HG02642 (cell line): Measurements from ENCODE around the gene ATAT1.
"Not testable (repeated sequence)": the region's sequence is repeated elsewhere in the genome, so short reads cannot be mapped to it uniquely, and the experiment has no call there.

Source experiments
- ATAC-seq: cut with Tn5 transposase; IDR thresholded peaks from one replicate; pipeline ENCODE4 v1.9.1; 2021; ENCODE audit warnings: mild to moderate bottlenecking; ENCODE audit not compliant: unreplicated experiment, poor library complexity

The ATAT1 gene

DNA sequence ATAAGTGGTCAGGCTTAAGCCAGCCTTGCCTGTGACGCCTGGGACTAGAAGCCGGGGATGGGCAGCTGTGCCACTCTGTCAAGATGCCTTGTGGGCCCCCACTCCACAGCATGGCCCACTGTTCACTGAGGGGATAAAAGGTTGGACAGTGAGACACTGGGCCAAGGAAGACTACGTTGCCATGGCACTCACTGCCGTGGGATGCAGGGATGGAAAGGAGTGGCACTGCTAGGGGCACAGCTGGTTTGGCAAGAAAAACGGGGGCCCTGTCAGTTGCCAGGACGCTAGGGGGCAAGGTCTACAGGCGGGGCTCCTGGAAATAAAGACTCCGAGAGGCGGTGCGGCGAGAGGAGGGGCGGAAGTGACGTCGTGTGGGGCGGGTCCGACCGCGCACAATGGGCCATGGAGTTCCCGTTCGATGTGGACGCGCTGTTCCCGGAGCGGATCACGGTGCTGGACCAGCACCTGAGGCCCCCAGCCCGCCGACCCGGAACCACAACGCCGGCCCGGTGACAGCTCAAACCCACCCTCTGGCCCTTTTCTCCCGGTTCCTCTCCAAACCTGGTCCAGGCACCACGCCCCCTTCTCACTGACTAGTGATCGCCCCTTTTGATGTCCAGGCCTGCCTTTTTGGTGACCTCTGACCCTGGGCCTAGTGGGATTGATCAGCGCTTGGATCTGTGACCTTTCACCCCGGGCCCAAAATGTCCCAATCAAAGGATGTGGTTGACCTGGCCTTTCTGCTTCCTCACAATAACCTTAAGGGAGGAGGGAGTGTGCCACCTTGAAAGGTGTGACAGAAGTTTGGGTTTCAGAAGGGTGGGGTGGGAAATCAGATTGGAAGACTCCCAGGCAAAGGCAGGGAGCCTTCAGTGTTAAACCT, at the start of gene ATAT1:
TSS of gene ATAT1 (plus strand) at position 391 of the 883 bp plus-strand sequence.
- peak; percentile 90 for ATAC-seq

DNA sequence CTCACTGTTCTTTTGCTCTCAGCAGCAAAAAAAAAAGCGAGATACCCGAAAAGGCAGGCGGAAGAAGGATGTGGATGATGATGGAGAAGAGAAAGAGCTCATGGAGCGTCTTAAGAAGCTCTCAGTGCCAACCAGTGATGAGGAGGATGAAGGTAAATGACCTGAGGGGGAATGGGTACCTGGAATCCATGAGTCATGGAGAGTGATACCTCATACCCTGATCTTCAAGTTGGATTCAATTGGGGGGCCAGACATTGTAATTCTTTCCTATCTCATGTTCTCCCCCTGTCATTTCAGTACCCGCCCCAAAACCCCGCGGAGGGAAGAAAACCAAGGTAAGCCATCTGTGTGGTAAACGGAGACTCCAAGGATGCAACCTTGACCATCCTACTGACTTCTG, 48.6 kb upstream of the ATAT1 start:
- ATAC-seq, result no peak

DNA sequence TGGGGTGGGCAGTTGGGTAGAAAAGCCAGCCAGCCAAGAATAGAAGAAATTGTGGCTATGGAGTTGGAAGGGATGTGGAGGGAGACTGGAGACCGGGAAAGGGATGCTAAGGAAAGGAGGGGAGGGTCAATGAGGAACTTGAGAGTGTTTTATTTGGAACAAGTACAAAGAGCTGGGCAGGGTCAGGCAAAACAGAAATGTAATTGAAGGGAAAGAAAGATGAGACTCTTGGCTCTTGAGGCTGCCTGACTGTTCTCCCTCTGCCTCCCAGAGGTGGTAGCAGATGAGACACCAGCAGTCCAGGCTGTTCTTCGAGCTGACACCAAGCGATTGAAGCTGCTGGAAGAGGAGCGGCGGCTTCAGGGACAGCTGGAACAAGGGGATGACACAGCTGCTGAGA, 42.8 kb upstream of the ATAT1 start:
- ATAC-seq, result no peak

DNA sequence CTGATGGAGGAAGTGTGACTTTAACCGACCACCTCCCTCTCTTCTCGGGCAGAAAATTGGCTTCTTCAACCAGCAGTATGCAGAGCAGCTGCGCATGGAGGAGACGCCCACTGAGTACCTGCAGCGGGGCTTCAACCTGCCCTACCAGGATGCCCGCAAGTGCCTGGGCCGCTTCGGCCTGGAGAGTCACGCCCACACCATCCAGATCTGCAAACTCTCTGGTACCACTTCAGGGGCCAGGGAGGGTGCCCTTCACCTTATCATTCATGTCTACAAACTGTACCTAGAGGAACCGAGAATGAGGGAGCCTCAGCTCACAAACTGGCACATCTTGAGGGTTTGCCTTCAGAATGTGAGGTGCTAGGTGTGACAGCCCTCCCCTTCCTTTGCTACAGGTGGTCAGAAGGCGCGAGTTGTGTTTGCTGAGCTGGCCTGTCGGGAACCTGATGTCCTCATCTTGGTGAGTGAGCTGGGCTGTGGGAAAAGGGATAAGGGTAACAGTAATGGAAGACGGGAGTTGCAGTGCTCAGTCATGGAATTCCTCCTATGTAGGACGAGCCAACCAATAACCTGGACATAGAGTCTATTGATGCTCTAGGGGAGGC, 36.8 kb upstream of the ATAT1 start:
- ATAC-seq, result no peak

DNA sequence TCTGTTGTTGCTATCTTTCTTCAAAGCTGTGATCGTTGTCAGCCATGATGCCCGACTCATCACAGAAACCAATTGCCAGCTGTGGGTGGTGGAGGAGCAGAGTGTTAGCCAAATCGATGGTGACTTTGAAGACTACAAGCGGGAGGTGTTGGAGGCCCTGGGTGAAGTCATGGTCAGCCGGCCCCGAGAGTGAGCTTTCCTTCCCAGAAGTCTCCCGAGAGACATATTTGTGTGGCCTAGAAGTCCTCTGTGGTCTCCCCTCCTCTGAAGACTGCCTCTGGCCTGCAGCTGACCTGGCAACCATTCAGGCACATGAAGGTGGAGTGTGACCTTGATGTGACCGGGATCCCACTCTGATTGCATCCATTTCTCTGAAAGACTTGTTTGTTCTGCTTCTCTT, 36.2 kb upstream of the ATAT1 start:
- no peak for ATAC-seq

DNA sequence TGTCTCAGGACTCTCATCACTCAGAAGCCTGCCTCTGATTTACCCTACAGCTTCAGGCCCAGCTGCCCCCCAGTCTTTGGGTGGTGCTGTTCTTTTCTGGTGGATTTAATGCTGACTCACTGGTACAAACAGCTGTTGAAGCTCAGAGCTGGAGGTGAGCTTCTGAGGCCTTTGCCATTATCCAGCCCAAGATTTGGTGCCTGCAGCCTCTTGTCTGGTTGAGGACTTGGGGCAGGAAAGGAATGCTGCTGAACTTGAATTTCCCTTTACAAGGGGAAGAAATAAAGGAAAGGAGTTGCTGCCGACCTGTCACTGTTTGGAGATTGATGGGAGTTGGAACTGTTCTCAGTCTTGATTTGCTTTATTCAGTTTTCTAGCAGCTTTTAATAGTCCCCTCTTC, 35.7 kb upstream of the ATAT1 start:
- no peak for ATAC-seq

DNA sequence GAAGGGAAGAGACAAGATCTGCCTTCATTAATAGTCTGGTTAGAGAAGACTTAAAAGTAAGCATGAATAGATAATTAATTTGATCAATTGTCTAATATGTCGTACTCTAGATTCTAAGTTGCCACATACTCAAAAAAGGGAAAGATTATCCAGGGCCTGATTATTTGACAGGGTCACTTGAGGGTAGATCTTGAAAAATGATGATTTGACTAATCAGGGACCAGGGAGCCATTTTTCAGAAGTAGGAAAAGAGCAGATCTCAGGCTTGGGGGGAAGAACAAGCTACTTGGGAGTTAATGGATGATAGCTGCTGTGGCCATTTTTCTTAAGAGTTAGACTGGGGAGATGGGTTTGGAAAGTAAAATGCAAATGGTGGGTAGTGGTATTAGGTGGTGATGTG, 34.4 kb upstream of the ATAT1 start:
- no peak for ATAC-seq

DNA sequence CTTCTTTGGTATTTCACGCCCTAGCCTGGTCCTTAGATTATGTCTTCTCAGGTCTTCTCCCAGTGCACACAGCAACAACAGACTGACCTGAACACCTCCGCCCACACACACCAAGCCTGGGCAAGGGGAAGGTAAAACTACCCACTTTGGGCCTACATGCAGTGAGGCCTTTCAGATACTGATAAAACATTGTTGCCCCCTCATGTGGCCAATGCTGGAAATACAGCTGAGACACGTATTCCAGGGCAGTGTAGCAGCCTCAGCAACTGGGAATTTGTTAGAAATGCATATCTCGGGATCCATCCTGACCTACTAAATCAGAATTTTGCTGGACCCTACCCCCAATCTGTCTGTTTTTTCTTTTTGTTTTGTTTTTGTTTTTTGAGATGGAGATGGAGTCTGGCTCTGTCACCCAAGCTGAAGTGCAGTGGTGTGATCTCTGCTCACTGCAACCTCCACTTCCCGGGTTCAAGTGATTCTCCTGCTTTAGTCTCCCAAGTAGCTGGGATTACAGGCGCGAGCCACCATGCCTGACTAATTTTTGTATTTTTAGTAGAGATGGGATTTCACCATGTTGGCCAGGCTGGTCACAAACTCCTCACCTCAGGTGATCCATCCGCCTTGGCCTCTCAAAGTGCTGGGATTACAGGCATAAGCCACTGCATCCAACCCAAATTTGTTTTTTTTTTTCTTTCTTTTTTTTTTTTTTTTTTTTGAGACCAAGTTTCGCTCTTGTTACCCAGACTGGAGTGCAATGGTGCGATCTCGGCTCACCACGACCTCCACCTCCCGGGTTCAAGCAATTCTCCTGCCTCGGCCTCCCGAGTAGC, 29.1 kb upstream of the ATAT1 start:
- not testable (repeated sequence) for ATAC-seq

DNA sequence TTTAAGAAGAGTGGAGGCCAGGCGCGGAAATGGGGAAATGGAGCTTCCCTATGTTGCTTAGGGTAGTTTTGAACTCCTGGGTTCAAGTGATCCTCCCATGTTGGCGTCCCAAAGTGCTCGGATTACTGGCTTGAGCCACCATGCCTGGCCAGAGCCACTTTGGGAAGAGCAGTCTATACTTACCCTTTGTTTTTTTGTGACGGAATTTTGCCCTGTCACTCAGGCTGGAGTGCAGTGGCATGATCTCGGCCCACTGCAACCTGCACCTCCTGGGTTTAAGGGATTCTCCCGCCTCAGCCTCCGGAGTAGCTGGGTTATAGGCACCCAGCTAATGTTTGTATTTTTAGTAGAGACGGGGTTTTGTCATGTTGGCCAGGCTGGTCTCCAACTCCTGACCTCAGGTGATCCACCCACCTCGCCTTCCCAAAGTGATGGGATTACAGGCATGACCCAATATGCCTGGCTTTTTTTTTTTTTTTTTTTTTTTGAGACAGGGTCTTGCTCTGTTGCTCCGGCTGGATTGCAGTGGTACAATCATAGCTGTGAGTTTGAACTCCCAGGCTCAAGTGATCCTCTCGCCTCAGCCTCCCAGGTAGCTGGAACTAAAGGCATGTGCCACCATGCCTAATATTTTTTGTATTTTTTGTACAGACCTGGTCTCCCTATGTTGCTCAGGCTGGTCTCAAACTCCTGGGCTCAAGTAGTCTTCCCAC, 27.6 kb upstream of the ATAT1 start:
- ATAC-seq, result no peak

DNA sequence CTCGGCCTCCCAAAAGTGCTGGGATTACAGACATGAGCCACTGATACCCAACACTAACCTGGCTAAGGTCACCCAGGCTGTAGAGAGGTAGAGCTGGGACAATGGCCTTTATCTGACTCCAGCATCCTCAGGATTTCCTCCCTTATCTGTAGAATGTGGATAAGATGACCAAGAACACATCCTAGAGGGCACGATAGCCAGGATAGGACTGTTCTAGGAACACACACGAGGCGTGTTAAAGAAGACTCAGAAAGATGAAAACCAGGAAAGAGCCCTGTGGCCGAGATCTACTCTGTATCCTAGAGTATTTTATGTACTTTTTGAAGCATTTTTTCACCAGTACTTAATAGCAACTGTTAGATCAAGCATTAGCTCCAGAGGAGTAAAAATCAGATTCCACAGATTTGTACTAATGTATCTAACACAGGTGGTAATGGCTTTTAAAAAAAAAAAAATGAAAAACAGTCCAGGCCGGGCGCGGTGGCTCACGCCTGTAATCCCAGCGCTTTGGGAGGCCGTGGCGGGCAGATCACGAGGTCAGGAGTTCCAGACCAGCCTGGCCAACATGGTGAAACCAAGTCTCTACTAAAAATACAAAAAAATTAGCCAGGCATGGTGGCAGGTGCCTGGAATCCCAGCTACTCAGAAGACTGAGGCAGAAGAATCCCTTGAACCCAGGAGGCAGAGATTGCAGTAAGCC, 26.9 kb upstream of the ATAT1 start:
- no peak for ATAC-seq

DNA sequence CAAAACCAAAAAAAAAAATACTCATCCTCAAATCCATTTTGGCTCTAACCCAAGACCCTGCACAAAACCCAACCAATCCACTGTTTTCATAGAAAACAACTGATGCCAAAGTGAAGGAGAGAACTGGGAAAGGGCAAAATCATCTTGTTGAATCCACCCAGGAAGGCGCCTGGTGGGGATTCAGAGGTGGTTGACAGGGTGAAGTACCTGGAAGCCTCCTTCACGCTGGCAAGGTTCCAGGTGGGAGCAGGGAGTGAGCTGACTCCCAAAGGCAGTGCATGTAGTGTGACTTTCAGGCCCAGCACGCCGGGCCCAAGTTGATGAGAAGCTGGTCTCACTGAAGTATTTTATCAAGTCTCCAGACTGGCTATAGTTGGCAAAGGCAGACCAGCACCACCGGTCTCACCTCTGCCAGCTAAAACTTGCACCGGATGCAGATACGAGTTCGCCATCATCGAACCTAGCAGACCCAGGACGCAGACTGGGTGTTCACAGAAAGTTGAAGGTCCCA, 26.2 kb upstream of the ATAT1 start:
- ATAC-seq, result no peak

DNA sequence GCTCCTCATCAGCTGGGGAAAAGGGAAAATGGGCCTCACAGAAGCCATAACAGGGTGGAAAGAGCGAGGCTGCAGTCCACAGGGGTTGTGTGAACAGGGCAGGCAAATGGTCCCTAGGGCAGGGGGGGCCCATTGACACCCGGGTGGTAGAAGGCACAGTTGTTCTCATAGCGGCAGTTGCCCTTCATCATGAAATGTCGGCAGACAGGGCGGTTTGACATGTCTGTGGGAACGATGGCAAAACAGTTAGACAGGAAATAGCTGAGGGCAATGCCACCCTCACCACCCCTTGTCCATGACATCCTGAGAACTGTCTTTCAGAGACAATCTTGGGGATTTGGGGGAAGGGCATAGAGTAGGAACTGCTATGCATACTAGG, 25.2 kb upstream of the ATAT1 start:
- no peak for ATAC-seq

DNA sequence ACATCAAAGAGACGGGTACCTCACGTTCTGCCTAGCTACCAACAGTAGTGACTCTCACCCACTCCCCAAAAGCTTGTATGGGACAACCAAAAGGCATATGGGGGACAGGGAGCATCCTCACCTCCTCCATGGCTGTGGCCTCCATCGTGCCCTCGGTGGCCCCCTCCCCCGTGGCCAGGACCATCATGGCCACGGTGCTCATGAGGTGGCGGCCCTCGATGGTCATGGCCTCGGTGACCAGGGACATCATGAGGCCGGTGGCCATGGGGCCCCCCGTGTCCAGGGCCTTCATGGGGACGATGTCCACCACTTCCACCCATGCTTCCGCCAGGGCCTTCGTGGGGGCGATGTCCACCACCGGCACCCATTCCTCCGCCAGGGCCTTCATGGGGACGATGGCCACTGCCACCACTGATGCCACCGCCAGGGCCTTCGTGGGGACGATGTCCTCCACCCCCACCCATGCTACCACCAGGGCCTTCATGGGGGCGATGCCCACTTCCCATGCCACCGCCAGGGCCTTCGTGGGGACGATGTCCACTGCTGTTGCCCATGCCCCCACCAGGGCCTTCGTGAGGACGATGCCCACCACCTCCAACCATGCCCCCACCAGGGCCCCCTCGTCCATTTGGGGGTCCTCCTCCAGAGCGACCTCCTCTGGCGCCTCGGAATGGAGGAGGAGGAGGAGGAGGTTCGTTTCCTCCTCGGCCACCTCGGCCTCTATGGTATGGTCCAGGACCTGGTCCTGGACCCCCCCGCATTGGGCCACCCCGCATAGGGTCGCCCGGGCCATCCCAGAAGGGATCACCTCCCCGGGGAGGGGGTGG, 24.6 kb upstream of the ATAT1 start:
- no peak for ATAC-seq

DNA sequence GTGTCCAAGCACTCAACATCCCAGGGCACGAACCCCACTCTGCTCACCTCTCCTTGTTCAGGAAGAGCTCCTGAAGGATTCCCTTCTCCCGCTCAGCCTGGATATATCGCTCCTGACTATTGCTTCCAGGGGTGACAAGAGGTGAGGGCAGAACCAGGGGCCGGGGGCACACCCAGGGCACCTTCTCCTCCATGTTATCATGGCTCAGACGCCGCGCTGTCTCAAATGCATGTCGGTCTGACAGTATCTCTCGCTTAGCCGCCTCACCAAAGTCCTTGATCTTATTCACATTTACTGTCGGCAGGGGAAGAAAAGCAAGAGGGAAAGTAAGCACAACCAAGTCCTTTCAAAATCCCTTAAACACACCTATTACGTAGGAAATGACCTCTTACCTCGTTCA, 22.7 kb upstream of the ATAT1 start:
- no peak for ATAC-seq

DNA sequence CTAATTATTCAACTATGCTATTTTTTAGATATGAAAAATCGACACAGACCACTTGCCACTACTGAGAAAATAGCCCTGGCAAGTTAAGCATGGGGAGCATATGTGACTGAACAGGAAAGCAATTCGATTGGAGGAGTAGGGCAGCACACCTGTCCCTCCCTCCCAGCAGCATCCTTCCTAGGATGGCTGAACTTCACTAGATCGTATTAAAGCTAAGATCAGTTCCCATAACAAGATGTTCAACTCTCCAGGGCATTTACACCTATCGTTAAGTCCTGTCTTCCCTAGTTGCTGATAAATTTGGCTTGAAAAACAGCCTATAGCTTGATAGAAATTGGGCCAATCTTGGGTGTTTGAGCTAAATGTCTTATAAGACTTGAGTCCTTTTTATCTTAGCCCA, 16.6 kb upstream of the ATAT1 start:
- ATAC-seq, result no peak

DNA sequence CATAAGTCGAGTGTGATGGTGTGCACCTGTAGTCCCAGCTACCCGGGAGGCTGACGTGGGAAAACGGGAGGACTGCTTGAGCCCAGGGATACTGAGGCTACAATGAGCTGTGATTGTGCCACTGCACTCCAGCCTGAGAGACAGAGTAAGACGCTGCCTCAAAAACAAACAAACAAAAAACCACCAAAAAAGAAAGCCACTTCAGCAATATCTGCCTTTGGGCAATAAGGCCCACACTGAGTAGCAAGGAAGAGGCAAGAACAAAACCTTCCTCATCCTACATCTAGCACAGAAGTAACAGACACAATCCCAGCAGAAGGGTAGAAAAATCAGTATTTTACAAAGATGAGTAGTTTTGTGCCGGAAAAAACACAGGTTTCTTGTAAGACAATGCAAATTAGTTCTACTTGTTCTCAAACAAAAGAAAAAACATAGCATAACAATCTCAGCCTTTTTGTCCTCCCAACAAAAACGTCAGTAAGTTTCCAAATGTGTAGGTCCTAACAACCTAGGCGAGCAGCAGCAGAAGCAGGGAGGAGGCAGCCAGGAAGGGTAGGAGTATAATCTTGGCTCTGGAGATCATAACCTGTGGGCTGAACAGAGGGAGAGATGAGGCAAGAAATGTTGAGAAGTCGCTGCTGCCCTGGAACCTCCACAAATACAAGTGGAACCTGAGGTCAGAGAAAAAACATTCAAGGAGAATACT, 15.4 kb upstream of the ATAT1 start:
- ATAC-seq, result no peak

DNA sequence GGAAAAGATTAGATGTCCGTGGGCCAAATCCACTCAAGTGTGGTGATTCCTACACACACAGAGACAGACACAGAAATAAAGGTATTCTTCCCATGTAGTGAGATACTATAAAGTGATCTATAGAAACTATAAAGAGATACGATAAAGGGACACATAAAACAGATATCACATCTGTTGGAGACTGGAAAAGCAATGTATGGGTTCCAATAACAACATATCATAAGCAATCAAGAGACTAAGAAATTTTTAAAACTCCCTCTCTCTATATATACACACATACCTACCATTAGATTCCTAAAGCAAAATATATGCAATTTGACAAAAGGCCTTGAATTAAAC, 14.8 kb upstream of the ATAT1 start:
- no peak for ATAC-seq

DNA sequence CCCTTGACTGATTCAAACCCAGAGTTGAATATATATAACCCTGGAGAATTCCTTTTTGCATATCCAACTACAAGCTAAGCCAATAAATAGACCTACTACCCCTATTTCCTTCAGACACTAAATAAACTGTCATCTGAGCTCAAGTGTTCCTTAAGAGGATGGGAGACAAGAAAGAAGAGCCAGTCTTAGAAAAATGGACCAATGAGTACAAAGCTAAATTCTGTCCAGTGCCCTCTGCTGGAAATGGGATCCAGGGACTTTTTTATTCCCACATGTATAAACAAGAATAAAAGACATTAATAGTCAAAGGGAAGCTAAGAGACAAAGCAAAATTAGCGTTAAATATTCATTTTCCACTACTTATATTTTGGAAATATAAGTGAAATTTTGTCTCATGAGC, 14.5 kb upstream of the ATAT1 start:
- no peak for ATAC-seq
